Activated T-helper 1 cell treated with Interleukin-2 at 50 U/mL for 16 hours (primary cell): Measurements from ENCODE around the gene ADAM19.

ENCODE experiments used
- DNase-seq: peaks from one replicate; pipeline ENCODE4 v3.0.0-alpha.2; 2020; ENCODE audit warnings: low read depth

Gene ADAM19

GRCh38 chr5:157575381-157576020 is at the start of gene ADAM19:
Gene ADAM19 (minus strand): TSS chr5:157575775. CDS start chr5:157575696, 79 bp downstream.
- peak; percentile 33 for DNase-seq

- no peak for DNase-seq
Observed at GRCh38 chr5:157624144-157624543, 48.6 kb upstream of the ADAM19 start.

GRCh38 chr5:157620776-157621175 is 45.2 kb upstream of the ADAM19 start:
- no peak for DNase-seq

GRCh38 chr5:157618191-157618765 is 42.7 kb upstream of the ADAM19 start:
- DNase-seq: no peak

GRCh38 chr5:157616785-157617184 is 41.2 kb upstream of the ADAM19 start:
- no peak for DNase-seq

GRCh38 chr5:157613385-157614245 is 38.0 kb upstream of the ADAM19 start:
- DNase-seq: no peak

GRCh38 chr5:157612581-157612980 is 37.0 kb upstream of the ADAM19 start:
- DNase-seq: no peak

GRCh38 chr5:157611571-157612476 is 36.2 kb upstream of the ADAM19 start:
- no peak for DNase-seq

- DNase-seq: no peak
Observed at GRCh38 chr5:157610990-157611389, 35.4 kb upstream of the ADAM19 start.

GRCh38 chr5:157608972-157609565 is 33.5 kb upstream of the ADAM19 start:
- no peak for DNase-seq

- peak; percentile 48 for DNase-seq
Observed at GRCh38 chr5:157607371-157608161, 32.0 kb upstream of the ADAM19 start.

GRCh38 chr5:157606046-157606445 is 30.5 kb upstream of the ADAM19 start:
- no peak for DNase-seq

GRCh38 chr5:157603333-157604190 is 28.0 kb upstream of the ADAM19 start:
- peak; percentile 50 for DNase-seq

- no peak for DNase-seq
Observed at GRCh38 chr5:157602505-157602904, 26.9 kb upstream of the ADAM19 start.

GRCh38 chr5:157600252-157600651 is 24.7 kb upstream of the ADAM19 start:
- no peak for DNase-seq

GRCh38 chr5:157599565-157599964 is 24.0 kb upstream of the ADAM19 start:
- no peak for DNase-seq

GRCh38 chr5:157598350-157598936 is 22.9 kb upstream of the ADAM19 start:
- DNase-seq: no peak

- no peak for DNase-seq
Observed at GRCh38 chr5:157597277-157597676, 21.7 kb upstream of the ADAM19 start.

- DNase-seq: no peak
Observed at GRCh38 chr5:157596487-157596886, 20.9 kb upstream of the ADAM19 start.
